ENCODE data around the gene CPD. TPM values are rescaled to one million over a fixed set of nuclear protein-coding genes. Genes with fewer than 3 reads are reported as not detected.
A peak's percentile ranks its signal among the peaks of the same experiment; 100 is the strongest.

CPD gene
- total and polyA plus RNA-seq, 9 of the 15 experiments (the other 6 are each of a cell fraction or from before 2014, with no cell fraction given): 4.5 to 24.4 (median 20.4) TPM

- TF ChIP-seq ARID4B (CRISPR knock-in tag; IDR thresholded peaks at IDR 0.05): 0 out of 2 replicates have a peak, but pooled peaks have one; percentile 39
- TF ChIP-seq HDAC3 (IDR thresholded peaks at IDR 0.05; ENCODE audit: borderline replicate concordance, partially characterized antibody): no peak
- no peak; the same call in 1 of the 2 replicates for TF ChIP-seq ZNF316 (IDR thresholded peaks at IDR 0.05)
- TF ChIP-seq BCLAF1 (IDR thresholded peaks at IDR 0.05; ENCODE audit: borderline replicate concordance in 1 of 2, control insufficient read depth in 1 of 2, low read depth in 2 of 2, low read length in 1 of 2): peak in 1 of 2 experiments; percentile 75; a peak in 1 of 4 replicates
- TF ChIP-seq CXXC5 (CRISPR knock-in tag; IDR thresholded peaks at IDR 0.05): peak; percentile 62
- no peak for TF ChIP-seq ZNF174 (CRISPR knock-in tag; IDR thresholded peaks at IDR 0.05)
- peak; percentile 43; the same call in 1 of the 2 replicates for TF ChIP-seq NR2C1 (IDR thresholded peaks at IDR 0.05)
- TF ChIP-seq NR2C1 (tag; IDR thresholded peaks at IDR 0.05): no peak
- no peak for TF ChIP-seq ZNF324 (CRISPR knock-in tag; IDR thresholded peaks at IDR 0.05)
- TF ChIP-seq E4F1 (CRISPR knock-in tag; IDR thresholded peaks at IDR 0.05; ENCODE audit: borderline replicate concordance): no peak
- TF ChIP-seq SFPQ (IDR thresholded peaks at IDR 0.05; ENCODE audit: low read depth, low read length): no peak
- TF ChIP-seq, protein P1, sequence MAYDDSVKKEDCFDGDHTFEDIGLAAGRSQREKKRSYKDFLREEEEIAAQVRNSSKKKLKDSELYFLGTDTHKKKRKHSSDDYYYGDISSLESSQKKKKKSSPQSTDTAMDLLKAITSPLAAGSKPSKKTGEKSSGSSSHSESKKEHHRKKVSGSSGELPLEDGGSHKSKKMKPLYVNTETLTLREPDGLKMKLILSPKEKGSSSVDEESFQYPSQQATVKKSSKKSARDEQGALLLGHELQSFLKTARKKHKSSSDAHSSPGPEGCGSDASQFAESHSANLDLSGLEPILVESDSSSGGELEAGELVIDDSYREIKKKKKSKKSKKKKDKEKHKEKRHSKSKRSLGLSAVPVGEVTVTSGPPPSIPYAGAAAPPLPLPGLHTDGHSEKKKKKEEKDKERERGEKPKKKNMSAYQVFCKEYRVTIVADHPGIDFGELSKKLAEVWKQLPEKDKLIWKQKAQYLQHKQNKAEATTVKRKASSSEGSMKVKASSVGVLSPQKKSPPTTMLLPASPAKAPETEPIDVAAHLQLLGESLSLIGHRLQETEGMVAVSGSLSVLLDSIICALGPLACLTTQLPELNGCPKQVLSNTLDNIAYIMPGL (CRISPR knock-in tag; IDR thresholded peaks at IDR 0.05): peak; percentile 85; the same call in 1 of the 2 replicates
Observed at GRCh38 chr17:30477083-30477773, 98.5 kb downstream of the CPD start, which contains the start of gene GOSR1 (continued).
